GM19468 (cell line): ENCODE results near the gene ZNF653.
"Not testable (repeated sequence)": the region's sequence is repeated elsewhere in the genome, so short reads cannot be mapped to it uniquely, and the experiment has no call there.

Source experiments
- ATAC-seq: cut with Tn5 transposase; IDR thresholded peaks from one replicate; pipeline ENCODE4 v1.9.1; 2021; ENCODE audit warnings: mild to moderate bottlenecking, moderate library complexity, moderate number of reproducible peaks; ENCODE audit not compliant: unreplicated experiment; ENCODE audit errors: extremely low read depth

Gene ZNF653

DNA sequence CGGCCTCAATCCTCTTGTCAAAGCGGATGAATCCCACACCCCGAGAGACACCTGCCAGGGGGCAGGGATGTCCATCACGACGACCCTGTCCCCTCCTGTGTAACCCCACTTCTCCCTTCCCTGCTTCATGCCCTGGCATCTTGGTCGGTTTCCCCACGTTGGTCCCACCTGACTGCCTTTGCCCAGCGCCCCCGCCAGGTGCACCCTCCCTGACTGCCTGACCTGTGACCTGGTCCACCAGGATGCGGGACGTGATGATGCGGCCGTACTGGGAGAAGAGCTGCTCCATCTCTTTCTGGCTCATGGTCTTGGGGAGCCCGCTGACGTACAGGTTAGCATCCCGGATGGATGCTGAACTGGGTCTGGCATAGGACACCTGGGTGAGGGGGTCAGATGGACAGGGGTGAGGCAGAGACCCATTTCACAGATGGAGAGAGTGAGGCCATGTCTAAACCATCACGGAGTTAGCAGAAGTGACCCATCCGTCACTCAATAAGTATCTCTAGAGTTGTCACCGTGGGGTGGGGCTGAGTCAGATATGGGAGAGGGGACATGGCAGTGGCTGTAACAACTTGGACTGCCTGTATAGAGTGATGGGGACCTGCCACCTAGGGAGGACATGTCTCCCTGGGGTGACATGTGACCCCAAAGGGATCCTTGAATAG lies 47.3 kb downstream of the ZNF653 start:
- no peak for ATAC-seq

DNA sequence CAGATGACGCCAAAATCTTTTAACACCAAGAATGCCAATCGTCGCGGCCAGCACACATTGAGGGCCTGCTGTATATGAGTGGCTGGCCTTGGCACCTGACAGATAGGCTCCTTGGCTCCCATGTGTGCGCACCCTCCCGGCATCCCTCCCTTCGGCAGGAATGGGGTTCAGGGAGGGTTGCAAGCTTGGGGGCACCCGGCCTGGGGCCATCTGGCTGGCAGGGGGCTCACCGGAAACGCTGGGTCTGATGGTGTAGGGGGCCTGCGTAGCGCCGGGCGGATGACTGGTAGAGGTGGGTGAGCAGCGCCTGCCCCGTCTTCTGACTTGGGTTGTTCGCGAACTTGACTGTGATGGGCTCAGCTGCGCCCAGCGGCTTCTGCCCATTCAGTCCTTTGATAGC lies 47.8 kb downstream of the ZNF653 start:
- ATAC-seq = no peak

DNA sequence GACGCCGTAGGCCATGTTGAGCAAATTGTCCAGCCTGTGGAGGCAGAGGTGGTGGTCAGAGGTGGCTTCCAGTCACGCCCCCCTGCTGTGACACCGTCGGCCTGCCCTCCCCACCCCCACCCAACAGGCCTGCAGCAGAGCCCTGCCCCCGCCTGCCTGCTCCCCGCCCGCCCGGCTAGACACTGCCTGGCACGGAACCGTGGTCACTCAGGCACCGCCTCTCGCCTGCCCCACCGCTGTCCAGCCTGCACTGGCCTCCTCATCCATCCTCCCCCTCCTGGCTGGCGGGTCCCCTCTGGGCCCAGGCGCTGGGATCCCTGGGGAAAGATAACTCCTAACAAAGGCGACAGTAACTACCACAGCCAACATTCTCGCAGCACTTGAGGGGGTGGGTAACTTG lies 48.5 kb downstream of the ZNF653 start:
- ATAC-seq = no peak

DNA sequence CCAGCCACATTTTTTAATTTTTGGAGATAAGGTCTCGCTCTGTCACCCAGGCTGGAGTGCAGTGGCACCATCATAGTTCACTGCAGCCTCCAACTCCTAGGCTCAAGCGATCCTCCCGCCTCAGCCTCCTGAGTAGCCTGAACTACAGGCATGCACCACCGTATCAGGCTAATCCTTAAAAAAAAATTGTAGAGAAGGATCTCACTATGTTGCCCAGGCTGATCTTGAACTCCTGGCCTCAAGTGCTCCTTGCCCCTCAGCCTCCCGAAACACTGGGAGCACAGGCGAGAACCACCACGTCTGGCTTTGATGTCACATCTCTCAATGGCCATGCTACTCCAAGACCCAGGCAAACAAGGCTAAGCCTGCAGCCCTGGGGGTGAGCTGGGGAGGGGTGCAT lies 49.0 kb downstream of the ZNF653 start:
- ATAC-seq = no peak

DNA sequence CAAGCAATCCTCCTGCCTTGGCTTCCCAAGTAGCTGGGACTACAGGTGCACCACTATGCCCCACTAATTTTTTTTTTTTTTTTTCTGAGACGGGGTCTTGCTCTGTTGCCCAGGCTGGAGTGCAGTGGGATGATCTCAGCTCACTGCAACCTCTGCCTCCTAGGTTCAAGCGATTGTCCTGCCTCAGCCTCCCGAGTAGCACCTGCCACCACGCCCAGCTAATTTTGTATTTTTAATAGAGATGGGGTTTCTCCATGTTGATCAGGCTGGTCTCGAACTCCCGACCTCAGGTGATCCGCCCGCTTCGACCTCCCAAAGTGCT lies 50.4 kb downstream of the ZNF653 start:
- not testable (repeated sequence) for ATAC-seq

DNA sequence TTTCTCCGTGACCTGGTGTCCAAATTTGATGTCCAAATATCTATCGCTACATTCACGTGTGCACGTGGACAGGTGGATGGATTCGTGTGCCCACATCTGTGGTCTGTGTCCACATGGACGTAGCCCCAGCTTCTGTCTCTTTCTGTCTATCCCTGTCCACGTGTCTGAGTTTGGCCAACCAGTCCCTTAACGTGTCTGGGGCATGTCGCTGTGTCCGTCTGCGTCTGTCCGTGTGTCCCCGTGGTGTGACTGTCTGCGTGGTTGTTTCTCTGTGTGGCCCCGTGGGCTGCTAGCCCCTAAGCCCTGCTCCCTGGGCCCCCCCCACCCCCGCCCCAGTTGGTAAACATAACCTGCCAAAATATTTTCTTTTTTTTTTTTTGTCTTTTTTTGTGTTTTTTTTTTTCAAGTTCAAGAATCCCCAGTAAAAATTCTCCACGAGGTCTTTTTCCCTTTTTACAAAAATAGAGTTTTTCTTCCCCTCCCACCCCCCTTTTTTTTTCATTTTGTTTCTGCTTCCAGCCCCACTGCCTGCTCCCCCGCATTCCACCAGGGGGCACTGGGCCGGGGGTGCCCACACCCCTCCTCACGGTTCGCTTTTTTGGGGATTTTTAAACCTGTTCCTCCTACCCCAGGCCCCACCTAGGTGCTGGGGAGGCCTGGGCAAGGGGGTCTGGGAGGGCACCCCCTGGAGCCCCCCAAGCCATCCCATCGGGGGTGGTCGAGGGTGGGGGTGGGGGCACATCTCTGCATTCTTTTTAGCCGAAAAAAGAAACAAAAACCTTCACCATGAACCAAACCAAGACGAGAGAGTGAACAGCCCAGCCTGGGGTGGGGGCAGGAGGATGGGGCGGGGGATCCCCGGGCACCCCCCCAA lies 51.9 kb downstream of the ZNF653 start:
- no peak for ATAC-seq

DNA sequence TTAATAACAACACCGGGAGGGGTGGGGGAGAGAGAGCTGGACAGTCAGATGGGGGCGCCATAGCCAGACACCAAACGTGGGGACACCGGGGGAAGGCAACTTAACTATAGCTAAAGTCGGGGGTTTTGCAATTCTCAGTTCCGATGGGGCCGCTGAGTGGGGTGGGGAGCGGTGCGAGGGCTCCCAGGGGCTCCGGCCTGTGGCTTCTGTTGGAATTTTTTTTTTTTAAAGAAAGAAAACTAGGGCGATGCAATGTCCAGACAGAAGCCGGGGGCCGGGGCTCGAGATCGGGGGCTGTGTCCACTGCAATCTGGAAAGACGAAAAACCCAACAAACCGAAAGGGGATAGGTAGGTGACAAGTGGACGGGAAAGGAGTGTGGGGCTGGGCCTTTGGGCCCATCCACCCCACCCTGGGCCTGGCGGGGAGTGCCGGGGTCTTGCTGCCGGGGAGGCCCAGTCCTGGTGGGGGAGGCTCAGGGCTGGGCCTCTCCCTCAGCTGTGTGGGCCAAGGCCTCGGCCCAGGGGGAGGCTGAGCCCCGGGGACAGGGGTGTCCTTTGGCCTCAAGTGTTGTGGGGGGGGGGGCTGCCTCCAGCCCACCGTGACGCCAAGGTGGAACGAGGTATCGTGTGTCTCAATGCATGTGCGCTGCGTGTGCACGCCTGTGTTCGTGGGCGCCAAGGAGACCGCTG lies 52.9 kb downstream of the ZNF653 start:
- ATAC-seq = no peak

DNA sequence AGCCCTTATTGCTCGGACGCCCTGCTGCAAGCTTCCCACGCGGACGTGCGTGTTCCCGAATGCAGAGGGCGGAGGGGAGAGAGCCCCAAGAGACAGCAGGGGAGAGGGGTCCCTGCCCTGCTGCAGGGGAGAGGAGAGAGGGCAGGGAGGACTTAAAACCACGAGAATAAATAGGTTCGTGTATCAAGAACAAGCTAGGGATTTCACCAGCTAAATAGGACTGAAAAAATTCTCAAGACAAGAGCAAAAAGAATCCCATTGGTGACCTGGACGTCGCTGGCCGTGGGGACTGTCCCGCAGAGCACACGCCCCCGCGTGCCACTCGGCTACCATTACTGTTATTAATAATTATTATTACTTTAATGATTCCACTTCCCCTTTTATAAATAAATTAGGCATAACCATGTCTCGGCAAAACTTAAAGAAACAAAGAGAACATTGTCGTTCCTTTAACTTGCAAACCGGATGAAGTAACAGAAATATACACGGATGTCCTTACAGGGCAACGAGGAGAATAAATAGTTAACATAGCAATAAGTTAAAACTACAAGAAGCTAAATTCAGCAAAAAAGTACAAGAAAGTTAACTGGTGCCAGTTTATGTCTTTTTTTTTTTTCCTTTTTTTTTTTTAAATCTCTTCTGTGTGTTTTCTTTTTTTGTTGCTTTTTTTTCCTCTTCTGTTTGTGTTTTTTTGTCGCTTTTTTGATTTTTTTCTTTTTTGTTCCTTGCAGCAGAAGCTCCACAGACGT lies 53.6 kb downstream of the ZNF653 start:
- ATAC-seq = no peak

DNA sequence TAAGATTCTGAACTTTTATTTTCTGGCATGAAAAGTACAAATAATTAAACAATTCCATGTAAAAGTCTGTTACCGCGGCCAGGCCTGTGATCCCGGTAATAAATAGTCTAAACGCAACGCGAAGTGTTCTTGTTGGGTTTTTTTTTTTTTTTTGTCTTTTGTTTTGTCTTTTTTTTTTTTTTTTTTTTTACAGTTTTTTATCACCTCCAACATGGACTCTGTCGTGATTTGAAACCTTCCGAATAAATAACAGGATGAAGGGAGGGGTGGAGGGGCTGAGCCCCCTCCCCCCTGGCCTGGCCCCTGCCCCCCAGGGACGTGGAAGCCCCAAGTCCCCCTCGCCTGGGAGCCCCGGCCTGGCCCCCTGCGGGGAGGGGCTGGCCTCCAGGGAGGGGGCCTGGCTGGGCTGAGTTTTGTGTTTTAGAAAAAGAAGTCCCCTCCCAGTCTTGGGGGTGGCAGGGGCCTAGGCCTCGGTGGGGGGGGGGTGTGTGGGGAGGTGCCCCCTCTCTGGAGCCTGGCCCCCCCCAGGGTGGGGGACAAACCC lies 54.2 kb downstream of the ZNF653 start:
- no peak for ATAC-seq

DNA sequence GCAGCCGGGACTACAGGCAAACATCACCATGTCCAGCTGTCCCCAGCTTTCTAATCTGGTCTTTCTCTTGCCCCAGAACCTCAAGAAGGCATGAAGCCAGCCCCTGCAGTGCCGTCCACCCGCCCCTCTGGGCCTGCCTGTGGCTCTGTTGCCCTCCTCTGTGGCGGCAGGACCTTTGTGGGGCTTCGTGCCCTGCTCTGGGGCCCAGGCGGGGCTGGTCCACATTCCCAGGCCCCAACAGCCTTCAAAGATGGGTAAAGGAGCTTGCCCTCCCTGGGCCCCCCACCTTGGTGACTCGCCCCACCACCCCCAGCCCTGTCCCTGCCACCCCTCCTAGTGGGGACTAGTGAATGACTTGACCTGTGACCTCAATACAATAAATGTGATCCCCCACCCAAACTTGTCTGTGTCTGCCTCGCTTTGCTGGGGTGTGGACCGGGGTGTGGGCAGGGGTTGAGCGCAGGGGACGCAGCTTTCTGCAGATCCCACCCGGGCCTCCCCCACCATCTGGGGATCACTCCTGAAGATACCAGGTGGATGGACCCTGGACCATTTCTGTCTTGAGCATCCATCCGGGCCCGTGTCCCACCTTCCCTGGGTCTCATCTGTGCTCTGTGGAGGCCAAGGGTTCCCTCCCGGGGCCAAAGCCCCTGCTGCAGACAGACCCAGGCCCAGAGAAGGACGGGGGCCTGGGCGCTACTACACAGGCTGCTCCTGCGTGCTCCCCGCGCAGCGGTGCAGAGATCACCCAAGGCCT lies 54.9 kb downstream of the ZNF653 start:
- ATAC-seq = no peak

DNA sequence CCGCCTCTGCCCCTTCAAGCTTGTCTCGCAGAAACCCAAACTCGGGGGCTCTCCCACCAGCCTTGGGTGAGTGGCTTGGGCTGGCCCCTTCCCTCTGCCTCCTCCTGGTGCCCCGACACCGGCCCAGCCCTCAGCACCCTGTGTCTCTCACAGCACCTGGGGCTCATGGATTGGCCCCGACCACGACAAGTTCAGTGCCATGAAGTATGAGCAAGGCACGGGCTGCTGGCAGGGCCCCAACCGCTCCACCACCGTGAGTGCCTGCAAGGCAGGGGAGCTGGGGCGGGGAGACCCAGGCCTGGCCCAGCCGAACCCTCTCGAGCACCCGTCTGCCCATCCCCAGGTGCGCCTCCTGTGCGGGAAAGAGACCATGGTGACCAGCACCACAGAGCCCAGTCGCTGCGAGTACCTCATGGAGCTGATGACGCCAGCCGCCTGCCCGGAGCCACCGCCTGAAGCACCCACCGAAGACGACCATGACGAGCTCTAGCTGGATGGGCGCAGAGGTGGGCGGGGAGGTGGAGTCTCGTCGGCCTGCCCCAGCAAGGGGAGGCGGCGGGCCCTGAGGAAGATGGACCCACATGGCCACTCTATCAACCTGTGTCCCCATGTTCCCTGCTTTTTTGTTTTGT lies 56.6 kb downstream of the ZNF653 start:
- no peak for ATAC-seq

DNA sequence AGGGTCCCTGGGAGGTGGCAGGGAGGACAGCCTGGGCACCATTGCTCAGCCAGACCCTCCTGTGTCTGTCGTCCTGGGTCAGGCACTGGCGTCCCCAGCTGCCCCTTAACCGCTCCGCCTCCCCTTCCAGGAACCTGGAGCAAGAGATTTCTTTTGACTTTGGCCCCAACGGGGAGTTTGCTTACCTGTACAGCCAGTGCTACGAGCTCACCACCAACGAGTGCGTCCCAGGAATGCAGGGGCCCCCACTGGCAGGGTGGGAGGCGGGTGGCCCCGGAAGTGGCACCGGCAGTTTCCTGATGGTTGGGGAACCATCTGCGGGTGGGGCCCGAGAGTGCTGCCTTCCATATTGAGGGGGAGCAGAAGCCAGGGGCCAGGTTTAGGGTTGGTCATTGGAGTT lies 57.2 kb downstream of the ZNF653 start:
- no peak for ATAC-seq

DNA sequence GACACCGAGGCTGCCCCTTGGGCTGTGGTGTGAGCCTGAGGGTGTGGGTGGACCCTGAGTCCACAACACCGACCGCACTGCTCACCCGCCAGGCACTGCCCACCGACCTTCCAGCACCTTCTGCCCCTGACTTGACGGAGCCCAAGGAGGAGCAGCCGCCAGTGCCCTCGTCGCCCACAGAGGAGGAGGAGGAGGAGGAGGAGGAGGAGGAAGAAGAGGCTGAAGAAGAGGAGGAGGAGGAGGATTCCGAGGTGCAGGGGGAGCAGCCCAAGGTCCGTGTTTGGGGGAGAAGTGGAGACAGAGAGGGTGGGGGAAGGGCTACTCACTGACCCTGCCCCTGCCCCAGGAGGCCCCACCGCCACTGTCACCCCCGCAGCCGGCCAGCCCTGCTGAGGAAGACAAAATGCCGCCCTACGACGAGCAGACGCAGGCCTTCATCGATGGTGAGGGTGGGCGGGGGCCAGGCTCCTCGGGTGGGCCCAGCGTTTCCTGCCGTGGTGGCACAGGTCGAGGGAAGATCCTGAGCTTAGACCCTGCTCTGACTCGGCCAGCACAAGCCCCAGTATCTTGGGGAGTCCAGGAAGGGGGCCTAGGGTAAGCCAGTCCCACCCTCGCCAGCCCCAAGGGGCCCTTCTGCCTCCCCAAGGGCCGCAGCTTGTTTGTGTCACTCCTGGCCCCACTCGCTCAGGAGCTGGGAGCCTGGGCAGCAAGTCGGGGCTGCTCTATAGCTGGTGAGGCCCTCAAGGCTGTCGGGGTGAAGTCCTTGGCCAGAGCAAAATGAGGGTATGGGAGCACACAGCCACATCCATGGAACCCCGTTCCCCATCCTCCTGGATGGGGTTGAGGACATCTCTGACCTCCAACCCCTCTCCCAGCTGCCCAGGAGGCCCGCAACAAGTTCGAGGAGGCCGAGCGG lies 58.0 kb downstream of the ZNF653 start:
- no peak for ATAC-seq

DNA sequence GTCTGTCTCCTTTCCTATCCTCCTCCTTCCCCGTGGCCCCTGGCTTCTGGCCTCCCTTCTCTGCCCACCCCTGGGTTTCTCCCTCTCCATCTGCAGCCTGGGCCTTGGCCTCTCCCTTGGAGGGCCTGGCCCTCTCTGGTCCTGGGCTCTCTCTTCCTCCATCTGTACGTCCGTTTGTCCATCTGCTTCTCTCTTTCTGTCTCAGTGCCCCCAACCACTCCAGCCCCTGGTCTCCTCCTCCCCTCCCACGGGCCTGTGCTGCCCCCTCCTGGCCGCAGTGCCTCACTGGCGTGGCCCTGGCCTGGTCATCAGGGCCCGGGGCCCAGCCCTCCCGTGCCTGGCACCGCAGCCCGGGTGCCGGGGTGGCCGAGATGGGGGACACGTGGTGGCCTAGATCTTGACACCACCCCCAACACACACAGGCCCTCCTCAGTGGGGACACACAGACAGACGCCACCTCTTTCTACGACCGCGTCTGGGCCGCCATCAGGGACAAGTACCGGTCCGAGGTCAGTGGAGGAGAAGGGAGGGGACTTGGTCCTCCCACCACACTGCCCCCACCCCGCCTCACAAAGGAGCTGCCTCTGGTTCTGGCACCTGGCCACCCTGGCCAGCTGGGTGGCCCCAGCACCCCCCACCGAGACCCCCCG lies 58.9 kb downstream of the ZNF653 start:
- ATAC-seq = no peak

DNA sequence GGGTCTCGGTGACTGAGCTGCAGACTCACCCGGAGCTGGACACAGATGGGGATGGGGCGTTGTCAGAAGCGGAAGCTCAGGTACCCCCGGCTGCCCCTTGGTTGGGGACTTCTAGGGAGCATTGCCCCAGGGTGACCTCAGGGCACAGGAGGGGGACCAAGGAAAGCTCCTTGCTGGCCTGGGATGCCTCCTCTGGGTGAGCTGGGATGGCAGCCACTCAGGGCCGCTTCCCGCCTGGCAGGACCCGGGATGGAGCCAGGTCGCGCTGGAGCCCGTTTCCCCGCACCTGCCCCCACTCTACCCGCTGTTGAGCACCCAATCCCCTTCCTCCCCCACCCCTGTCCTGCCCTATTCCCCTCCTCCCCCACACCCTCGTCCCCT lies 59.4 kb downstream of the ZNF653 start:
- ATAC-seq = no peak

DNA sequence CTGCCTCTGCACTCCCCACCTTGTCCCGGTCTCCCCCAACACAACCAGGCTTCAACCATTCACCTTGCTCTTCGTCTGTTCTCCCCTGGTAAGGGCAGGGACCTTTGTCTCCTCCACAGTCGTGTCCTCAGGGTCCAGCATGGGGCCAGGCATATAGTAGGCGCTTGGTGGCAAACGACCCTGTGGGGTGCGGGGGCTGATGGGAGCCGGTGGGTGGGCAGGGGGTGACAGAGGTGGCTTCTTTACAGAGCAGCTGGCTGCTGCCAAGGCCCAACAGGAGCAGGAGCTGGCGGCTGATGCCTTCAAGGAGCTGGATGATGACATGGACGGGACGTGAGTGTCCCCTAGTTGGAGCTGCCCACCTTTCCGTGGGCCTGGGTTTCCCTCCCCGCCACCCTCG lies 60.5 kb downstream of the ZNF653 start:
- ATAC-seq = no peak

DNA sequence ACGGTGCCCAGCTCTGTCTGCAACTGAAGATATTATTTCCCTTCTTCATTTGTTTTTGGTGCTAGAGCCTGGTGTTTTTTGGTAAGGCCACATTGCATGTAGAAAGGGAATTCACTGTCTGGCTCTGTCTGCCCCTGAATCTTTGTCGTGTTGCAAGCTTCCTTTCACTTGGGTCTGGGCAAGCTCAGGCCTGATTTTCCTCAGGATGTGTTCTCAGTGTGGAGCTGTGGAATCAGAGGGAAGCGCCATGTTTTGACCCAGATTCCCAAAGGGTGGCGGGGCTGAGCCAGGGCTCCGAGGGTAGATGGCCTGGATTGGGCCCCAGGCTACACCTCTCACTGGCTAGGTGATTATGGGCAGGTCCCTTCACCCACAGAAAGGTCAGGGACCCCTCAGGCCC lies 61.6 kb downstream of the ZNF653 start:
- ATAC-seq = no peak

DNA sequence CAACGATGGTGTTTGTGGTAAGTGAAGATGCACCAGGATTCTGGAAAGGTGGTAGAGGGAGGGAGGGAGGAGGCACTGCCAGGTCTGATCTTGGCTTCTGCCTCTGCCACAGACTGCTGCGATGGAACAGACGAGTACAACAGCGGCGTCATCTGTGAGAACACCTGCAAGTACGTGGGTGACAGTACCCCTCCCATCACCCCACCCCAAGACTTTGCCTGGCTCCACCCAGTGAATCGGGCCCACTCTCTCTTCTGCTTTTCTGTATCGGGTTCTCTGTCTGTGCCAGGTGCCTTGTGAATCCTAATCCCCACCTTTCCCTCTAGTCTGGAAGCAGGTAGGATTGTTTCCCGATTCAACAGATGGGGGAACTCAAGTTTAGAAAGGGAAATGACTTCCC lies 67.7 kb downstream of the ZNF653 start:
- ATAC-seq = no peak
